K562 (cell line): ENCODE data around the gene PLAAT4. TPM values are rescaled to one million over a fixed set of nuclear protein-coding genes. Genes with fewer than 3 reads are reported as not detected.

ENCODE experiments used
- ARID2 ChIP-seq: fragments of 450-650 bp; IDR thresholded peaks from 2 replicates; pipeline ENCODE4 v1.6.1; 2017; ENCODE audit warnings: antibody characterized with exemption, mild to moderate bottlenecking
- CHCHD3 ChIP-seq: fragments of 250-450 bp; sonication (Bioruptor Pico); IDR thresholded peaks from 2 replicates; pipeline ENCODE4 v2.1.2; 2022; ENCODE audit warnings: mild to moderate bottlenecking
- EWSR1 ChIP-seq: fragments of 450-650 bp; IDR thresholded peaks from 2 replicates; pipeline ENCODE4 v1.6.1; 2018; ENCODE audit warnings: borderline replicate concordance, mild to moderate bottlenecking, low read depth, moderate library complexity; ENCODE audit not compliant: partially characterized antibody
- FOXJ2 ChIP-seq: fragments of 200-800 bp; sonication (Bioruptor generic); IDR thresholded peaks from 2 replicates; pipeline ENCODE4 v1.6.1; 2016; ENCODE audit warnings: missing genetic modification characterization, missing compliant biosample characterization
- FOXK1 ChIP-seq: sonication (generic); formaldehyde crosslinking; IDR thresholded peaks from 2 replicates; pipeline ENCODE4 v1.8.0; 2022; ENCODE audit warnings: missing genetic modification reagents, mild to moderate bottlenecking, borderline replicate concordance
- NBN ChIP-seq: fragments of 450-650 bp; IDR thresholded peaks from 2 replicates; pipeline ENCODE4 v1.6.1; 2016; ENCODE audit warnings: low read depth, mild to moderate bottlenecking
- NCOA6 ChIP-seq: fragments of 450-650 bp; IDR thresholded peaks from 2 replicates; pipeline ENCODE4 v1.6.1; 2017; ENCODE audit warnings: mild to moderate bottlenecking
- NFIC ChIP-seq: fragments of 450-650 bp; IDR thresholded peaks from 2 replicates; pipeline ENCODE4 v1.6.1; 2017; ENCODE audit warnings: mild to moderate bottlenecking, inconsistent platforms
- NR3C1 ChIP-seq: sonication (generic); formaldehyde crosslinking; IDR thresholded peaks from 2 replicates; pipeline ENCODE4 v1.8.1; 2022; ENCODE audit warnings: missing genetic modification reagents
- POLR2H ChIP-seq: IDR thresholded peaks from 2 replicates; pipeline ENCODE4 v1.6.1; 2016; ENCODE audit warnings: missing genetic modification characterization, low read depth, mild to moderate bottlenecking, control low read depth, missing compliant biosample characterization, moderate library complexity
- PYGO2 ChIP-seq: fragments of 450-650 bp; IDR thresholded peaks from 2 replicates; pipeline ENCODE4 v1.6.1; 2016; ENCODE audit warnings: mild to moderate bottlenecking, missing genetic modification characterization, moderate library complexity, missing compliant biosample characterization
- RNF219 ChIP-seq: fragments of 250-450 bp; sonication (Bioruptor Pico); IDR thresholded peaks from 2 replicates; pipeline ENCODE4 v1.5.0; 2022; ENCODE audit warnings: mild to moderate bottlenecking
- SMAD1 ChIP-seq: fragments of 150-350 bp; IDR thresholded peaks from 2 replicates; pipeline ENCODE4 v1.6.1; 2014; ENCODE audit warnings: low read length, low read depth; ENCODE audit not compliant: partially characterized antibody
- SMC3 ChIP-seq: conservative IDR thresholded peaks from 2 replicates; pipeline ENCODE4 v1.6.1; 2011; ENCODE audit warnings: low read depth, low read length, improper control_type of control experiment; ENCODE audit not compliant: insufficient read depth
- SNIP1 ChIP-seq: fragments of 450-650 bp; IDR thresholded peaks from 2 replicates; pipeline ENCODE4 v1.7.1; 2017; ENCODE audit warnings: low read depth, mild to moderate bottlenecking
- XRCC3 ChIP-seq: fragments of 450-650 bp; IDR thresholded peaks from 2 replicates; pipeline ENCODE4 v1.6.1; 2017; ENCODE audit warnings: mild to moderate bottlenecking, moderate library complexity
- XRCC4 ChIP-seq: IDR thresholded peaks from one replicate; pipeline ENCODE4 v1.6.1; 2011; ENCODE audit not compliant: insufficient read depth, insufficient read length; ENCODE audit errors: extremely low read depth
- ZBTB11 ChIP-seq, 3 experiments: fragments of 200-800 bp in 1 of 3; fragments of 250-450 bp in 1 of 3; fragments of 450-650 bp in 1 of 3; sonication (Bioruptor Pico) in 1 of 3; sonication (Bioruptor generic) in 1 of 3; formaldehyde crosslinking in 1 of 3; IDR thresholded peaks; 2 replicates each; pipeline versions ENCODE4 v1.6.1 to v1.8.0; 2016 to 2022; ENCODE audit warnings: mild to moderate bottlenecking in 2 of 3, missing genetic modification characterization in 2 of 3, missing compliant biosample characterization in 1 of 3, moderate library complexity in 1 of 3
- ZNF121 ChIP-seq: sonication (generic); formaldehyde crosslinking; conservative IDR thresholded peaks from 2 replicates; pipeline ENCODE4 v1.8.0; 2022; ENCODE audit warnings: missing genetic modification reagents
- ZNF239 ChIP-seq: fragments of 250-450 bp; sonication (Bioruptor Pico); IDR thresholded peaks from 2 replicates; pipeline ENCODE4 v1.4.0; 2020; ENCODE audit warnings: mild to moderate bottlenecking
- ZNF263 ChIP-seq: sonication (generic); formaldehyde crosslinking; IDR thresholded peaks from 2 replicates; pipeline ENCODE4 v1.8.0; 2022; ENCODE audit warnings: mild to moderate bottlenecking, missing genetic modification reagents, borderline replicate concordance
- ZNF584 ChIP-seq: fragments of 200-800 bp; sonication (Bioruptor generic); IDR thresholded peaks from 2 replicates; pipeline ENCODE4 v1.6.1; 2016; ENCODE audit warnings: low read depth, mild to moderate bottlenecking, missing genetic modification characterization, missing compliant biosample characterization
- ZNF696 ChIP-seq: fragments of 250-450 bp; sonication (Bioruptor Pico); conservative IDR thresholded peaks from 2 replicates; pipeline ENCODE4 v1.4.0; 2020; ENCODE audit warnings: mild to moderate bottlenecking, moderate library complexity
- ZNF75A ChIP-seq: fragments of 450-650 bp; formaldehyde crosslinking; IDR thresholded peaks from 2 replicates; pipeline ENCODE4 v1.4.0; 2020; ENCODE audit warnings: mild to moderate bottlenecking
- ZNF764 ChIP-seq: fragments of 250-450 bp; sonication (Bioruptor Pico); IDR thresholded peaks from 2 replicates; pipeline ENCODE4 v1.4.0; 2020; ENCODE audit warnings: low read depth, mild to moderate bottlenecking, moderate library complexity
- polyA plus RNA-seq, 8 experiments: library from polyadenylated mRNA; depleted of rRNA in 4 of 8; stranded (reverse) in 5 of 8; unstranded in 3 of 8; fragments of >200 nt; fragmentation: Nextera tagmentation in 2 of 8; fragmentation: Illumina TruSeq in 1 of 8; extraction: Ambion mirVana in 2 of 8; extraction: Trizol in 1 of 8; gene quantifications; 2 replicates each; pipeline versions ENCODE4 v1.2.1 to v1.2.3, GENCODE V29; 2011 to 2014; ENCODE audit warnings: inconsistent platforms in 1 of 8, missing spikeins in 1 of 8
- total RNA-seq, 7 experiments: library from RNA; depleted of rRNA in 6 of 7; stranded (reverse); fragments of >200 nt in 6 of 7; fragmentation: Illumina TruSeq in 2 of 7; extraction: Trizol in 2 of 7; gene quantifications; 2 replicates each; pipeline versions ENCODE4 v1.2.1 to v1.2.3, GENCODE V29; 2011 to 2021; ENCODE audit warnings: low replicate concordance in 1 of 7

PLAAT4 gene
- total and polyA plus RNA-seq, 9 of the 15 experiments (the other 6 are each of a cell fraction or from before 2014, with no cell fraction given) = 0.54 to 3.0 (median 1.3) TPM; not detected in 1

GRCh38 chr11:63505857-63506528 lies 30.6 kb upstream of the PLAAT4 start, which contains the start of gene LGALS12 (continued):
- TF ChIP-seq ZBTB11 (CRISPR knock-in tag; IDR thresholded peaks at IDR 0.05) = no peak
- TF ChIP-seq EWSR1 = no peak
- no peak for TF ChIP-seq PYGO2 (tag)
- no peak for TF ChIP-seq RNF219
- no peak for TF ChIP-seq NFIC
- TF ChIP-seq ZNF75A (CRISPR knock-in tag) = no peak
- TF ChIP-seq NR3C1 (CRISPR knock-in tag) = no peak
- TF ChIP-seq POLR2H (tag) = no peak
- no peak for TF ChIP-seq CHCHD3 (CRISPR knock-in tag)
- TF ChIP-seq SMAD1 = no peak
- TF ChIP-seq ZNF696 = no peak
- TF ChIP-seq ARID2 = no peak
- TF ChIP-seq ZNF263 (CRISPR knock-in tag) = no peak
- no peak for TF ChIP-seq ZNF584 (CRISPR knock-in tag)
- TF ChIP-seq XRCC4 = no peak
- TF ChIP-seq NBN = no peak
- TF ChIP-seq FOXJ2 (tag) = no peak
- no peak for TF ChIP-seq SMC3
- no peak for TF ChIP-seq ZNF239 (CRISPR knock-in tag)
- TF ChIP-seq NCOA6 = no peak
- TF ChIP-seq SNIP1 = no peak
- TF ChIP-seq XRCC3 = no peak
- TF ChIP-seq ZNF121 (CRISPR knock-in tag) = no peak
- TF ChIP-seq FOXK1 = no peak
- no peak for TF ChIP-seq ZNF764 (CRISPR knock-in tag)
